IPS-18c (cell line): Measurements from ENCODE around the gene COL4A2.

Source experiments
- H3K4me3 ChIP-seq: 2 replicates; pipeline ENCODE4 v1.7.0; 2013; ENCODE audit warnings: low read depth, mild to moderate bottlenecking, low read length, moderate library complexity; ENCODE audit not compliant: insufficient read depth
- H3K9me3 ChIP-seq: one replicate; pipeline ENCODE4 v1.6.1; 2013; ENCODE audit warnings: mild to moderate bottlenecking, low read length, moderate library complexity; ENCODE audit not compliant: control insufficient read depth, insufficient read depth

Gene COL4A2

GRCh38 chr13:110371550-110372465, 64.7 kb downstream of the COL4A2 start:
- no peaks in the 10 kb centered on the region for H3K9me3 ChIP-seq
- no peak overlapping the region for H3K4me3 ChIP-seq

- H3K4me3 ChIP-seq, result no peak overlapping the region
- no peaks in the 10 kb centered on the region for H3K9me3 ChIP-seq
Observed at GRCh38 chr13:110372676-110373075, 65.6 kb downstream of the COL4A2 start.

GRCh38 chr13:110373617-110374016, 66.5 kb downstream of the COL4A2 start:
- Histone ChIP-seq H3K9me3 (no peaks in the 10 kb centered on the region), H3K4me3 (no peak overlapping the region)

GRCh38 chr13:110374431-110375370, 67.6 kb downstream of the COL4A2 start:
- Histone ChIP-seq H3K9me3 (no peaks in the 10 kb centered on the region), H3K4me3 (no peak overlapping the region)

GRCh38 chr13:110376120-110376519, 69.0 kb downstream of the COL4A2 start:
- Histone ChIP-seq H3K9me3 (no peaks in the 10 kb centered on the region), H3K4me3 (no peak overlapping the region)

- Histone ChIP-seq H3K4me3 (no peak overlapping the region), H3K9me3 (no peaks in the 10 kb centered on the region)
Observed at GRCh38 chr13:110377178-110377825, 70.2 kb downstream of the COL4A2 start.

- H3K9me3 ChIP-seq, result no peaks in the 10 kb centered on the region
Observed at GRCh38 chr13:110377826-110378201, 70.7 kb downstream of the COL4A2 start.

GRCh38 chr13:110379358-110379757, 72.3 kb downstream of the COL4A2 start:
- Histone ChIP-seq H3K9me3 (no peaks in the 10 kb centered on the region), H3K4me3 (no peak overlapping the region)

More at GRCh38 chr13:110377826-110378201, 70.7 kb downstream of the COL4A2 start:
- H3K4me3 ChIP-seq, result no peak overlapping the region

GRCh38 chr13:110379905-110380341, 72.8 kb downstream of the COL4A2 start:
- Histone ChIP-seq H3K4me3 (no peak overlapping the region; the same call in 1 of the 2 replicates), H3K9me3 (no peaks in the 10 kb centered on the region)

GRCh38 chr13:110380359-110381028, 73.4 kb downstream of the COL4A2 start:
- no peak overlapping the region for H3K4me3 ChIP-seq

GRCh38 chr13:110381029-110381360, 73.9 kb downstream of the COL4A2 start:
- Histone ChIP-seq H3K4me3 (no peak overlapping the region), H3K9me3 (no peaks in the 10 kb centered on the region)

More at GRCh38 chr13:110380359-110381028, 73.4 kb downstream of the COL4A2 start:
- H3K9me3 ChIP-seq, result no peaks in the 10 kb centered on the region

- no peak overlapping the region for H3K4me3 ChIP-seq
- no peaks in the 10 kb centered on the region for H3K9me3 ChIP-seq
Observed at GRCh38 chr13:110382229-110382628, 75.1 kb downstream of the COL4A2 start.

GRCh38 chr13:110382830-110383229, 75.7 kb downstream of the COL4A2 start:
- no peaks in the 10 kb centered on the region for H3K9me3 ChIP-seq
- no peak overlapping the region for H3K4me3 ChIP-seq

- H3K9me3 ChIP-seq, result no peaks in the 10 kb centered on the region
- no peak overlapping the region for H3K4me3 ChIP-seq
Observed at GRCh38 chr13:110387451-110388107, 80.5 kb downstream of the COL4A2 start.

- Histone ChIP-seq H3K9me3 (no peaks in the 10 kb centered on the region), H3K4me3 (no peak overlapping the region)
Observed at GRCh38 chr13:110388108-110388943, 81.2 kb downstream of the COL4A2 start.

- H3K4me3 ChIP-seq, result no peak overlapping the region
- H3K9me3 ChIP-seq, result no peaks in the 10 kb centered on the region
Observed at GRCh38 chr13:110390567-110390966, 83.5 kb downstream of the COL4A2 start.
